ENCODE measurements around the gene USF2. TPM values are rescaled to one million over a fixed set of nuclear protein-coding genes. Genes with fewer than 3 reads are reported as not detected.

USF2 gene
- total RNA-seq, 2 experiments from 2014 or later = 116 to 154 TPM

DNA sequence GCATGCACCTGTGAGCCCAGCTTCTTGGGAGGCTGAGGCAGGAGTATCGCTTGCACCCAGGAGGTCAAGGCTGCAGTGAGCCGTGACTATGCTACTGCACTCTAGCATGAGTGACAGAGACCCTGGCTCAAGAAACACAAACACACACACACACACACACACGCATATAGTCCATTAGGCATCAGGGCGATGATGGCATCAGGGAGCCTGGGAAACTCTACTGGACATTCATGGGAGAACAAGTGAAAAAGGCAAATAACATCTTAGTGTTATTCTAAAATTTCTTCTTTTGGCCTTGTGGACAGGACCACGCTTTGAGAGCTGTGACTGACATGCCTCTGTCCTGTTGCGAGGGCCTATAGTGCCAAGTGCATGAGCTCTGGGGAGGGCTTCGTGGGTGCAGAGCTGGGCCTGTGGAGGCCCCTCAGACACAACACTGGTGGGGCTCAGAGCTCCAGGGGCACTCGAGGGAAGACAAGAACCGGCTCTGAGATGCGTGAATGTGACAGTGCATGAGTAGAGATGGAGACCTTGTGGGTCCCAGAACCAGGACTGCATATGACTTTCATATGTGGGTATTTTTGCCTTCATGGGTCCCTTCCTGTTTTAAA lies 8.0 kb upstream of the USF2 start:
- DNase-seq = peak; percentile 3
- H3K27ac Mint-ChIP-seq = no peak overlapping the region
- CTCF ChIA-PET = no interaction called here
- ATAC-seq = no peak
- intact Hi-C loops (cut with DNase I, micrococcal nuclease) = no loop called here
- no peaks in the 10 kb centered on the region for H3K27me3 Mint-ChIP-seq
- peaks cover 6% of the 10 kb centered on the region for H3K36me3 Mint-ChIP-seq (ENCODE audit: low read depth)
- POLR2A ChIA-PET = no interaction called here
- peaks cover 24% of the 10 kb centered on the region for H3K4me1 Mint-ChIP-seq
- H3K4me3 Mint-ChIP-seq = no peak overlapping the region
- no peaks in the 10 kb centered on the region for H3K9me3 Mint-ChIP-seq (ENCODE audit: low read depth)

GRCh38 chr19:35261356-35262100 lies 7.2 kb upstream of the USF2 start:
- no peaks in the 10 kb centered on the region for H3K9me3 Mint-ChIP-seq (ENCODE audit: low read depth)
- intact Hi-C loops (cut with DNase I, micrococcal nuclease) = no loop called here
- H3K4me1 Mint-ChIP-seq = peaks cover 28% of the 10 kb centered on the region
- CTCF ChIA-PET = no interaction called here
- H3K36me3 Mint-ChIP-seq (ENCODE audit: low read depth) = peaks cover 12% of the 10 kb centered on the region
- H3K27me3 Mint-ChIP-seq = no peaks in the 10 kb centered on the region
- no peak overlapping the region for H3K27ac Mint-ChIP-seq
- POLR2A ChIA-PET = no interaction called here
- peak; percentile 8 for DNase-seq
- no peak for ATAC-seq
- H3K4me3 Mint-ChIP-seq = no peak overlapping the region

DNA sequence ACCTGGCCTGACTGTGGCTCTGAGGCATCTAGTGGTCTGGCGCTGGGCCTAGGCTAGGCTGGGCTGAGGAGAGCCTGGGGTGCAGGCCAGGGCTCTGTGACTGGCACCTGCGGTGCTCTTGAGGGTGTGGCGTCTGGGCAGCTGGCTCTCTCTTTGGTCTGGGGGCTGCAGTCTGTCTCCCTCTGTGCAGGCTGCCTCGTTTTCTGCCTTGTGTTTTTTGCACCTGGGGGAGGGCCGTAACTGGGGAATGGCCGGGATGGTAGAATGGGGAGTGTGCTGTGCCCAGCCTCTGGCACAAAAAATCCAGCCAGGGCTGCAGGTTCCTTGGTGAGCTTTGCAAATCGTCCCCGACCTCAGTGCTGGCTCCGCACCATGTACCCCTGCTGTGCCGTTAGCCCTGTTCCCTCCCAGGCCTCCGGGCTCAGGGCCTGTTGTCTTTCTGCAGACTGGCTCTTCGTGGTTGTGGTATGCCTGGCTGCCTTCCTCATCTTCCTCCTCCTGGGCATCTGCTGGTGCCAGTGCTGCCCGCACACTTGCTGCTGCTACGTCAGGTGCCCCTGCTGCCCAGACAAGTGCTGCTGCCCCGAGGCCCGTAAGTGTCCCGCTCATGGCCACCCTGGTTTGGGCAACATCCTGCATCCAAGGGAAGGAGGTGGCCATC lies 6.5 kb upstream of the USF2 start:
- Mint-ChIP-seq H3K4me3 (no peak overlapping the region), H3K36me3 (ENCODE audit: low read depth) (peaks cover 15% of the 10 kb centered on the region), H3K4me1 (peaks cover 25% of the 10 kb centered on the region), H3K27me3 (no peaks in the 10 kb centered on the region), H3K27ac (no peak overlapping the region), H3K9me3 (ENCODE audit: low read depth) (no peaks in the 10 kb centered on the region)
- ATAC-seq = no peak
- ChIA-PET CTCF (no interaction called here), POLR2A (no interaction called here)
- intact Hi-C loops (cut with DNase I, micrococcal nuclease) = no loop called here
- DNase-seq = peak; percentile 5

DNA sequence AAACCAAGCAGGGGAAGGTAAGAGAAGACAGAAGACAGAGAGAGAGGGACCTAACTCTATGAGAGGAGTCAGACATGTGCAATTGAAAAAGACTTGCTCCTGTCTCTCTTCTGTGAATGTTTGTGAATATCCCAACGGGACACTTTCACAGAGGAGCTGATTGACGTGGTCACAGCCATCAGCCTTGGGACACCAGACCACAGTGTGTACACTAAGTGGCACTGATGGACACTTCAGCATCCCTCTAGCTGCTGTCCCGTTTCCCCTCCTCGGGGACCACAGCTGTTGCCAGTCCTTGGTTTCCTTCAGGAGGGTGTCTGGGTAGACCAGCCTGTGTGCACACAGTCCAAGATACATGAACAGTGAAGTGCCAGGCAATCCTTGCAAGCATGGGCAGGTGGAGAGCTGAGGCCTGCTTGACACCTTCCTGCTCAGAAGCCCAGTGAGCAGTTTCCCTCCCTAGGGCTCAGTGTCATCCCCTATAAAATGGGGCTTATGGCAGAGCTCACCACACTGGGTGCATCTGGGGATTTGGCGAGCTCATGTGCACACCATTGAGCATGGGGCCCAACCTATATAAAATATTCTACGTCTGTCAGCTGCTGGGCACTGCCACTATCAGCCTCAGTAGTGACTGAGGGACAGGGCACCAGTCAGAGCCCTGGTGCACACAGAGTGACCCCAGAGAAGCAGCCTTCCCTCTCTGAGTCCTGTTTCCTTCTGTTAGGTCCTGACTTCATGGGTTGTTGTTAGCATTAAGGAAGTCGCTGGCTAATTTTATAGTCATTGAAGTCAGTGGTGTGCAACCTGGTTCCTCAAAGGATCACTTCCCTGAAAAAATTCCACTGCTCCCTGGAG lies 4.3 kb upstream of the USF2 start:
- H3K4me1 Mint-ChIP-seq = peaks cover 18% of the 10 kb centered on the region
- H3K36me3 Mint-ChIP-seq (ENCODE audit: low read depth) = peaks cover 19% of the 10 kb centered on the region
- ATAC-seq (no peak), DNase-seq (peak; percentile 5)
- H3K4me3 Mint-ChIP-seq = no peak overlapping the region
- POLR2A ChIA-PET = interaction anchor here (0.6 to 1.5 kb wide), 4 partner anchors 17 to 420 kb away, joined by 3 to 12 read pairs (median 5); no protein-coding TSS in a partner anchor
- H3K27me3 Mint-ChIP-seq = no peaks in the 10 kb centered on the region
- no peak overlapping the region for H3K27ac Mint-ChIP-seq
- intact Hi-C loops (cut with DNase I, micrococcal nuclease) = loop anchor here in 1 of 2 experiments (5.0 kb wide), 1 partner anchor 52 kb away; no protein-coding TSS in a partner anchor
- CTCF ChIA-PET = interaction anchor here (0.7 to 1.1 kb wide), 3 partner anchors 17 to 123 kb away, joined by 3 to 4 read pairs (median 3); no protein-coding TSS in a partner anchor
- H3K9me3 Mint-ChIP-seq (ENCODE audit: low read depth) = no peaks in the 10 kb centered on the region

DNA sequence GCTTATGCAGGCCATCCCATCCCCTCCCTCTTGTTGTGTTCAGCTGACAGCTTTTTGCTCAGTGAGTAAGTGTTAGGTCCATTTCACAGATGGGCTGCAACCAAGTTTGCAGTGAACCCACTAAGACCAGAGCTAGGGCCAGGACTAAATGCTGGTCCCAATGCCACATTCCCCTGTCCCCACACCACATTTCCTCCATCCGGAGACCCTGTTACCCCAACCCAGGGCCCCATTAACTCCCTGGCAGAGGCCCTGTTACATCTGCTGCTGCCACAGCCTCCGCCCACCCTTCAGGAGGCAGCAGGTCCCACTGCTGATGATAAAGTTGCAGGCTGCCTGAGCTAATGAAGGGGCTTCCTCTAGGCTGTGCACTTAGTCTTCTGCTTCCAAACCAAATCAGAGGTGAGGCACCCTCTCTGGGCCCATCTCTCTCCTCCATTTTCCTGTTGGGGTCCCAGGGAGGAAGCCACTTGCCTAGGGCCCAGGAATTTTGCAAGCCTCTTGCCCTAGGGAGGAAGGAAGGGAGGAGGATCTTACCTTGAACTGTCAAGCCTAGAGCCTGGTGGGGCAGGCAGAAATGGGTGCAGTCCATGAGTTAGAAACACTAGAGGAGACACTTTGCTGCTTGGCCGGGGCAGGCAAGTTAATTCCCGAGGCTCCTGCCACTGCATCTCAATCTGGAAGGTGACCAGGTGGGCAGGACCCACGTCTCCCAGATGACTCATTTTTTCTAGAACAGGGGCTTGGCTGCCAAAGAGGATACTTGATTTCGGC lies 3.4 kb upstream of the USF2 start:
- H3K4me1 Mint-ChIP-seq = peaks cover 18% of the 10 kb centered on the region
- CTCF ChIA-PET = interaction anchor here (1.1 kb wide), 1 partner anchor 112 kb away, joined by 4 read pairs; no protein-coding TSS in a partner anchor
- H3K27ac Mint-ChIP-seq = peak overlapping the region; percentile 73
- H3K27me3 Mint-ChIP-seq = no peaks in the 10 kb centered on the region
- H3K4me3 Mint-ChIP-seq = peak overlapping the region; percentile 88
- POLR2A ChIA-PET = interaction anchor here (0.7 kb wide), 1 partner anchor 101 kb away, joined by 3 read pairs; no protein-coding TSS in a partner anchor
- no peaks in the 10 kb centered on the region for H3K9me3 Mint-ChIP-seq (ENCODE audit: low read depth)
- H3K36me3 Mint-ChIP-seq (ENCODE audit: low read depth) = peaks cover 19% of the 10 kb centered on the region
- no peak for ATAC-seq
- intact Hi-C loops (cut with DNase I, micrococcal nuclease) = loop anchor here in 1 of 2 experiments (5.0 kb wide), 1 partner anchor 53 kb away; no protein-coding TSS in a partner anchor
- DNase-seq = peak; percentile 7

DNA sequence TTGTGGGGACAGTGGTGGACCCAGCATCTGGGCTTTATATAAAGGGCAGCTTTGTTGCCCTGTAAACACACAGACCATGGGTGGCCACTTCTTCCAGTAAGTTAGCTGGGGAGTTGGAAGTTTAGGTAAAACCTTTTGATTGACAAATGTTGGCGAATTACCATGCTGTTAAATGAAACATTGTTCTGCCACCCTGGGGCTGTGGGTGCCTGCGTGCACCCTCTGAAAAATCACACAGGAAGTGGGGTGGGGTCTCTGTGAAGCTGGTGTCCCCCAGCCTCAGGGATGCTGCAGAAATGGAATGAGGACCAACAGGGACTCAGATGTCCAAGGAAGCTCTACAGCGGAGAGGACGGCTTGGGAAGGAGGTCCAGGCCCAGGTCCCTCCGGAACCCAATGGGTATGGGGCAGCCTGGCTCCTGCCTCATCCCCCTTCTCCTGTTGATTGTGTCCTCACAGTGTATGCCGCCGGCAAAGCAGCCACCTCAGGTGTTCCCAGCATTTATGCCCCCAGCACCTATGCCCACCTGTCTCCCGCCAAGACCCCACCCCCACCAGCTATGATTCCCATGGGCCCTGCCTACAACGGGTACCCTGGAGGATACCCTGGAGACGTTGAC lies 2.8 kb upstream of the USF2 start:
- Mint-ChIP-seq H3K4me1 (peaks cover 22% of the 10 kb centered on the region), H3K27ac (peak overlapping the region; percentile 73)
- CTCF ChIA-PET = interaction anchor here (1.0 to 1.1 kb wide), 2 partner anchors 9 to 112 kb away, joined by 4 to 5 read pairs; no protein-coding TSS in a partner anchor

DNA sequence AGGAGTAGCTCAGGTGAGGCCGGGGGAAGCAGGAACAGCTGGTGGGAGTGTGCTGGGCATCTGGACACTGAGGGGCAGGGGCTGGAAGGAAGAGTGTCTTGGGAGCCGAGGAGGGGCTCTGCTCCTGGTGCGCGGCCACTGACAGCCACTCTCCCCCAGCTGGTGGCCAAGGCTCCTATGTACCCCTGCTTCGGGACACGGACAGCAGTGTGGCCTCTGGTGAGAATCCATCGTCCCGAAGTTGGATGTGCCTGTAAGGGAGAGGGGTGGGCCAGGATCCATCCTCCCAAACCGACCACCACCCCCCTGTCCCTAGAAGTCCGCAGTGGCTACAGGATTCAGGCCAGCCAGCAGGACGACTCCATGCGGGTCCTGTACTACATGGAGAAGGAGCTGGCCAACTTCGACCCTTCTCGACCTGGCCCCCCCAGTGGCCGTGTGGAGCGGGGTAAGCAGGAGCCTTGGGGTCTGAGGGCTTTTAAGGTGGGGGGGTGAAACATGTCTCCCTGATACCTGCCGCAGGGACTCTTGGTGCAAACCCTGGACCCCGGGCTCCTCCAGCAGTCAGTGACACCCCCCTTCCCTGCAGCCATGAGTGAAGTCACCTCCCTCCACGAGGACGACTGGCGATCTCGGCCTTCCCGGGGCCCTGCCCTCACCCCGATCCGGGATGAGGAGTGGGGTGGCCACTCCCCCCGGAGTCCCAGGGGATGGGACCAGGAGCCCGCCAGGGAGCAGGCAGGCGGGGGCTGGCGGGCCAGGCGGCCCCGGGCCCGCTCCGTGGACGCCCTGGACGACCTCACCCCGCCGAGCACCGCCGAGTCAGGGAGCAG lies 2.0 kb upstream of the USF2 start:
- POLR2A ChIA-PET = no interaction called here
- H3K4me1 Mint-ChIP-seq = peaks cover 22% of the 10 kb centered on the region
- peak overlapping the region; percentile 88 for H3K4me3 Mint-ChIP-seq
- ATAC-seq = no peak
- CTCF ChIA-PET = interaction anchor here (1.0 kb wide), 1 partner anchor 9 kb away, joined by 5 read pairs; no protein-coding TSS in a partner anchor
- peak overlapping the region; percentile 94 for H3K27ac Mint-ChIP-seq
- no peaks in the 10 kb centered on the region for H3K9me3 Mint-ChIP-seq (ENCODE audit: low read depth)
- no peaks in the 10 kb centered on the region for H3K27me3 Mint-ChIP-seq
- peaks cover 29% of the 10 kb centered on the region for H3K36me3 Mint-ChIP-seq (ENCODE audit: low read depth)
- intact Hi-C loops (cut with DNase I, micrococcal nuclease) = loop anchor here (1.0 to 5.0 kb wide), 2 partner anchors 52 to 54 kb away; no protein-coding TSS in a partner anchor
- DNase-seq = peak; percentile 8

More for the DNA sequence above, 2.8 kb upstream of the USF2 start:
- POLR2A ChIA-PET = no interaction called here
- Mint-ChIP-seq H3K27me3 (no peaks in the 10 kb centered on the region), H3K4me3 (peak overlapping the region; percentile 88), H3K36me3 (ENCODE audit: low read depth) (peaks cover 23% of the 10 kb centered on the region), H3K9me3 (ENCODE audit: low read depth) (no peaks in the 10 kb centered on the region)
- DNase-seq (peak; percentile 4), ATAC-seq (no peak)
- intact Hi-C loops (cut with DNase I, micrococcal nuclease) = loop anchor here in 1 of 2 experiments (5.0 kb wide), 1 partner anchor 54 kb away; no protein-coding TSS in a partner anchor

GRCh38 chr19:35267353-35267817 lies 1.4 kb upstream of the USF2 start:
- peak overlapping the region; percentile 88 for H3K4me3 Mint-ChIP-seq
- H3K9me3 Mint-ChIP-seq (ENCODE audit: low read depth) = no peaks in the 10 kb centered on the region
- POLR2A ChIA-PET = no interaction called here
- intact Hi-C loops (cut with DNase I, micrococcal nuclease) = loop anchor here (1.0 to 5.0 kb wide), 2 partner anchors 53 to 55 kb away; no protein-coding TSS in a partner anchor
- H3K27me3 Mint-ChIP-seq = no peaks in the 10 kb centered on the region
- CTCF ChIA-PET = interaction anchor here (0.7 kb wide), 1 partner anchor 61 kb away, joined by 3 read pairs; no protein-coding TSS in a partner anchor
- H3K27ac Mint-ChIP-seq = peak overlapping the region; percentile 94
- peaks cover 22% of the 10 kb centered on the region for H3K4me1 Mint-ChIP-seq
- peak; percentile 60 for DNase-seq
- peaks cover 35% of the 10 kb centered on the region for H3K36me3 Mint-ChIP-seq (ENCODE audit: low read depth)
- peak; percentile 8 for ATAC-seq

- Mint-ChIP-seq H3K4me1 (peaks cover 22% of the 10 kb centered on the region), H3K27me3 (no peaks in the 10 kb centered on the region), H3K9me3 (ENCODE audit: low read depth) (no peaks in the 10 kb centered on the region), H3K27ac (peak overlapping the region; percentile 94), H3K36me3 (ENCODE audit: low read depth) (peaks cover 36% of the 10 kb centered on the region), H3K4me3 (peak overlapping the region; percentile 88)
- DNase-seq = peak; percentile 83
- ChIA-PET CTCF (interaction anchor here (0.7 kb wide), 1 partner anchor 62 kb away, joined by 3 read pairs; no protein-coding TSS in a partner anchor), POLR2A (no interaction called here)
- ATAC-seq = peak; percentile 58
- intact Hi-C loops (cut with DNase I, micrococcal nuclease) = loop anchor here (1.0 to 5.0 kb wide), 9 partner anchors 20 to 381 kb away; partner anchors contain the start of genes COX6B1 (in 1 of the 2), FFAR1 (in 1 of the 2), FXYD5 (in 1 of the 2) and TMEM147 (in 1 of the 2)
Observed at GRCh38 chr19:35267818-35268535, 785 bp upstream of the USF2 start.
